Inflammatory macrophage treated with lipopolysaccharide for 4 hours (primary cell): ENCODE results near the gene TSEN54.
"Not testable (repeated sequence)": the region's sequence is repeated elsewhere in the genome, so short reads cannot be mapped to it uniquely, and the experiment has no call there.

Source experiments
- DNase-seq: peaks from one replicate; pipeline ENCODE4 v3.0.0-alpha.2; 2020

TSEN54 gene

GRCh38 chr17:75516255-75516618, at the start of gene TSEN54:
TSS of gene TSEN54 (plus strand) at chr17:75516528. CDS start at chr17:75516561, 33 bp downstream.
- DNase-seq: peak; percentile 89

- DNase-seq: no peak
Measured at GRCh38 chr17:75468291-75468754, 48.0 kb upstream of the TSEN54 start.

- DNase-seq: no peak
Measured at GRCh38 chr17:75468779-75469373, 47.5 kb upstream of the TSEN54 start.

GRCh38 chr17:75471207-75471606, 45.1 kb upstream of the TSEN54 start:
- no peak for DNase-seq

- DNase-seq: no peak
Measured at GRCh38 chr17:75472119-75472518, 44.2 kb upstream of the TSEN54 start.

- no peak for DNase-seq
Measured at GRCh38 chr17:75473246-75473645, 43.1 kb upstream of the TSEN54 start.

GRCh38 chr17:75474736-75475135, 41.6 kb upstream of the TSEN54 start:
- no peak for DNase-seq

- DNase-seq: no peak
Measured at GRCh38 chr17:75475144-75475835, 41.0 kb upstream of the TSEN54 start.

- DNase-seq: no peak
Measured at GRCh38 chr17:75475851-75476250, 40.5 kb upstream of the TSEN54 start.

GRCh38 chr17:75476271-75476671, 40.1 kb upstream of the TSEN54 start:
- no peak for DNase-seq

- DNase-seq: no peak
Measured at GRCh38 chr17:75476752-75477489, 39.4 kb upstream of the TSEN54 start.

- DNase-seq: not testable (repeated sequence)
Measured at GRCh38 chr17:75477490-75477862, 38.9 kb upstream of the TSEN54 start.

- no peak for DNase-seq
Measured at GRCh38 chr17:75478508-75478907, 37.8 kb upstream of the TSEN54 start.

- no peak for DNase-seq
Measured at GRCh38 chr17:75480281-75480680, 36.0 kb upstream of the TSEN54 start.

- no peak for DNase-seq
Measured at GRCh38 chr17:75481194-75482068, 34.9 kb upstream of the TSEN54 start.

- no peak for DNase-seq
Measured at GRCh38 chr17:75482098-75482942, 34.0 kb upstream of the TSEN54 start.

GRCh38 chr17:75485688-75486087, 30.6 kb upstream of the TSEN54 start:
- no peak for DNase-seq

GRCh38 chr17:75486151-75486550, 30.2 kb upstream of the TSEN54 start:
- no peak for DNase-seq

GRCh38 chr17:75486951-75487350, 29.4 kb upstream of the TSEN54 start:
- DNase-seq: no peak

- peak; percentile 69 for DNase-seq
Measured at GRCh38 chr17:75487351-75488070, 28.8 kb upstream of the TSEN54 start.
